HepG2 (cell line): ENCODE results near the gene GPLD1. TPM values are rescaled to one million over a fixed set of nuclear protein-coding genes. Genes with fewer than 3 reads are reported as not detected.

Experiments
- ARNTL ChIP-seq: sonication (generic); formaldehyde crosslinking; IDR thresholded peaks from 2 replicates; pipeline ENCODE4 v1.4.0; 2020; ENCODE audit warnings: mild to moderate bottlenecking, missing genetic modification reagents
- BCL3 ChIP-seq: sonication (generic); formaldehyde crosslinking; IDR thresholded peaks from 2 replicates; pipeline ENCODE4 v1.5.1; 2020; ENCODE audit warnings: mild to moderate bottlenecking, missing genetic modification reagents, moderate library complexity
- BORCS8-MEF2B ChIP-seq: sonication (generic); formaldehyde crosslinking; IDR thresholded peaks from 2 replicates; pipeline ENCODE4 v1.8.0; 2022; ENCODE audit warnings: mild to moderate bottlenecking, missing genetic modification reagents
- CERS6 ChIP-seq: sonication (generic); formaldehyde crosslinking; IDR thresholded peaks from 2 replicates; pipeline ENCODE4 v1.5.0; 2020; ENCODE audit warnings: missing genetic modification reagents
- ELF1 ChIP-seq: sonication (generic); formaldehyde crosslinking; IDR thresholded peaks from 2 replicates; pipeline ENCODE4 v1.4.0; 2020; ENCODE audit warnings: missing genetic modification reagents
- GABPA ChIP-seq, 2 experiments: IDR thresholded peaks; 2 replicates each; pipeline ENCODE4 v1.6.1; 2011 to 2016; ENCODE audit warnings: low read depth in 2 of 2, low read length in 1 of 2, missing biosample characterization in 1 of 2, missing genetic modification characterization in 1 of 2
- KLF15 ChIP-seq: sonication (generic); formaldehyde crosslinking; IDR thresholded peaks from 2 replicates; pipeline ENCODE4 v1.8.1; 2023; ENCODE audit warnings: borderline replicate concordance, mild to moderate bottlenecking, inconsistent platforms, missing genetic modification reagents, mixed read lengths
- MEF2D ChIP-seq: sonication (generic); formaldehyde crosslinking; IDR thresholded peaks from 2 replicates; pipeline ENCODE4 v1.5.1; 2020; ENCODE audit warnings: mild to moderate bottlenecking, missing genetic modification reagents
- MXI1 ChIP-seq: IDR thresholded peaks from 3 replicates; pipeline ENCODE4 v1.6.1; 2012; ENCODE audit warnings: low read depth, low read length, inconsistent platforms, borderline replicate concordance
- SMAD9 ChIP-seq: sonication (generic); formaldehyde crosslinking; IDR thresholded peaks from 2 replicates; pipeline ENCODE4 v1.5.1; 2020; ENCODE audit warnings: mild to moderate bottlenecking, missing genetic modification reagents
- TAF15 ChIP-seq: fragments of 200-400 bp; formaldehyde crosslinking; IDR thresholded peaks from one replicate; pipeline ENCODE4 v1.6.1; 2018; ENCODE audit warnings: mild to moderate bottlenecking, low read depth, low read length; ENCODE audit not compliant: poor library complexity, severe bottlenecking
- TCF7L2 ChIP-seq: IDR thresholded peaks from 2 replicates; pipeline ENCODE4 v1.6.1; 2011; ENCODE audit warnings: mild to moderate bottlenecking, low read depth, low read length, moderate library complexity
- TEF ChIP-seq: sonication (generic); formaldehyde crosslinking; IDR thresholded peaks from 2 replicates; pipeline ENCODE4 v1.5.0; 2020; ENCODE audit warnings: missing genetic modification reagents
- ZBTB3 ChIP-seq: sonication (generic); formaldehyde crosslinking; IDR thresholded peaks from 2 replicates; pipeline ENCODE4 v1.4.0; 2020; ENCODE audit warnings: low read depth, mild to moderate bottlenecking, moderate library complexity, missing genetic modification reagents, borderline replicate concordance
- ZBTB38 ChIP-seq: sonication (generic); formaldehyde crosslinking; IDR thresholded peaks from 2 replicates; pipeline ENCODE4 v1.5.1; 2020; ENCODE audit warnings: mild to moderate bottlenecking, missing genetic modification reagents
- ZBTB42 ChIP-seq: sonication (generic); formaldehyde crosslinking; IDR thresholded peaks from 2 replicates; pipeline ENCODE4 v1.5.0; 2020; ENCODE audit warnings: mild to moderate bottlenecking, missing genetic modification reagents
- ZFP41 ChIP-seq: sonication (generic); formaldehyde crosslinking; IDR thresholded peaks from 2 replicates; pipeline ENCODE4 v1.4.0; 2020; ENCODE audit warnings: mild to moderate bottlenecking, missing genetic modification reagents, borderline replicate concordance
- ZNF121 ChIP-seq: sonication (generic); formaldehyde crosslinking; IDR thresholded peaks from 2 replicates; pipeline ENCODE4 v1.5.0; 2020; ENCODE audit warnings: mild to moderate bottlenecking, missing genetic modification reagents
- ZNF224 ChIP-seq: sonication (generic); formaldehyde crosslinking; IDR thresholded peaks from 2 replicates; pipeline ENCODE4 v1.5.0; 2020; ENCODE audit warnings: mild to moderate bottlenecking, missing genetic modification reagents
- ZNF383 ChIP-seq: sonication (generic); formaldehyde crosslinking; IDR thresholded peaks from 2 replicates; pipeline ENCODE4 v1.4.0; 2020; ENCODE audit warnings: missing genetic modification reagents, mild to moderate bottlenecking, borderline replicate concordance
- ZNF558 ChIP-seq: sonication (generic); formaldehyde crosslinking; IDR thresholded peaks from 2 replicates; pipeline ENCODE4 v1.9.0; 2022; ENCODE audit warnings: mild to moderate bottlenecking, missing genetic modification reagents, borderline replicate concordance
- ZNF570 ChIP-seq: sonication (generic); formaldehyde crosslinking; IDR thresholded peaks from 2 replicates; pipeline ENCODE4 v1.4.0; 2020; ENCODE audit warnings: mild to moderate bottlenecking, missing genetic modification reagents, borderline replicate concordance
- ZNF850 ChIP-seq: sonication (generic); formaldehyde crosslinking; conservative IDR thresholded peaks from 2 replicates; pipeline ENCODE4 v1.9.0; 2021; ENCODE audit warnings: mild to moderate bottlenecking, missing genetic modification reagents
- ZSCAN12 ChIP-seq: sonication (generic); formaldehyde crosslinking; IDR thresholded peaks from 2 replicates; pipeline ENCODE4 v1.9.0; 2021; ENCODE audit warnings: mild to moderate bottlenecking, missing genetic modification reagents
- polyA plus RNA-seq, 8 experiments: library from polyadenylated mRNA; depleted of rRNA in 3 of 8; stranded (reverse) in 7 of 8; unstranded in 1 of 8; fragments of >200 nt; fragmentation: Illumina TruSeq in 4 of 8; extraction: Trizol in 4 of 8; gene quantifications; 2 replicates each; pipeline versions ENCODE4 v1.2.1 to v1.2.3, GENCODE V29; 2011 to 2016; ENCODE audit warnings: low read depth in 4 of 8, missing spikeins in 1 of 8, mixed read lengths in 1 of 8; ENCODE audit not compliant: insufficient read depth in 1 of 8
- total RNA-seq, 5 experiments: library from RNA; depleted of rRNA; stranded (reverse); fragments of >200 nt; fragmentation: Illumina TruSeq; extraction: Trizol; gene quantifications; 2 replicates each; pipeline ENCODE4 v1.2.3, GENCODE V29; 2016; ENCODE audit warnings: low read depth in 1 of 5
- TF ChIP-seq, protein P1 (sequence below): sonication (generic); formaldehyde crosslinking; IDR thresholded peaks from 2 replicates; pipeline ENCODE4 v1.5.0; 2020; ENCODE audit warnings: missing genetic modification reagents
- TF ChIP-seq, protein P2 (sequence below): sonication (generic); formaldehyde crosslinking; IDR thresholded peaks from 2 replicates; pipeline ENCODE4 v1.8.0; 2022; ENCODE audit warnings: mild to moderate bottlenecking, missing genetic modification reagents, borderline replicate concordance

GPLD1 gene
- total and polyA plus RNA-seq, 2 of the 13 experiments (the other 11 are each of a cell fraction or from before 2014, with no cell fraction given), result 6.2 to 7.6 TPM

- no peak for TF ChIP-seq TAF15
- no peak for TF ChIP-seq ZNF850 (CRISPR knock-in tag)
- TF ChIP-seq BORCS8-MEF2B (CRISPR knock-in tag), result no peak
- TF ChIP-seq ZNF383 (CRISPR knock-in tag), result 0 out of 2 replicates have a peak, but pooled peaks have one; percentile 1
- TF ChIP-seq, protein P1, sequence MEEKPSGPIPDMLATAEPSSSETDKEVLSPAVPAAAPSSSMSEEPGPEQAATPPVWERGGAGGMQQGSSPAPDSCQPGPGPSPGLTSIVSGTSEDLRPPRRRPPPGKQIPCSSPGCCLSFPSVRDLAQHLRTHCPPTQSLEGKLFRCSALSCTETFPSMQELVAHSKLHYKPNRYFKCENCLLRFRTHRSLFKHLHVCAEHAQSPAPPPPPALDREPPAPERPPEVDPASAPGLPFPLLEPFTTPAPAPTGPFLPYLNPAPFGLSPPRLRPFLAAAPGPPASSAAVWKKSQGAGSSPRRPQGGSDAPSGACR, result peak; percentile 30; the same call in 1 of the 2 replicates
- TF ChIP-seq ZNF121, result peak; percentile 98
- no peak for TF ChIP-seq ZBTB38 (CRISPR knock-in tag)
- TF ChIP-seq ARNTL, result peak; percentile 24; the same call in 1 of the 2 replicates
- TF ChIP-seq ZNF224 (CRISPR knock-in tag), result no peak
- TF ChIP-seq SMAD9 (CRISPR knock-in tag), result 0 out of 2 replicates have a peak, but pooled peaks have one; percentile 7
- no peak for TF ChIP-seq ZFP41
- 0 out of 2 replicates have a peak, but pooled peaks have one; percentile 4 for TF ChIP-seq ZNF558 (CRISPR knock-in tag)
- no peak for TF ChIP-seq ZSCAN12 (CRISPR knock-in tag)
- 0 out of 2 replicates have a peak, but pooled peaks have one; percentile 9 for TF ChIP-seq ZBTB42 (CRISPR knock-in tag)
- TF ChIP-seq, protein P2, sequence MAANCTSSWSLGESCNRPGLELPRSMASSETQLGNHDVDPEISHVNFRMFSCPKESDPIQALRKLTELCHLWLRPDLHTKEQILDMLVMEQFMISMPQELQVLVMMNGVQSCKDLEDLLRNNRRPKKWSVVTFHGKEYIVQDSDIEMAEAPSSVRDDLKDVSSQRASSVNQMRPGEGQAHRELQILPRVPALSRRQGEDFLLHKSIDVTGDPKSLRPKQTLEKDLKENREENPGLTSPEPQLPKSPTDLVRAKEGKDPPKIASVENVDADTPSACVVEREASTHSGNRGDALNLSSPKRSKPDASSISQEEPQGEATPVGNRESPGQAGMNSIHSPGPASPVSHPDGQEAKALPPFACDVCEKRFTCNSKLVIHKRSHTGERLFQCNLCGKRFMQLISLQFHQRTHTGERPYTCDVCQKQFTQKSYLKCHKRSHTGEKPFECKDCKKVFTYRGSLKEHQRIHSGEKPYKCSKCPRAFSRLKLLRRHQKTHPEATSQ, result no peak; the same call in 1 of the 2 replicates
- TF ChIP-seq TCF7L2, result no peak
- no peak for TF ChIP-seq MEF2D (CRISPR knock-in tag)
- 0 out of 2 replicates have a peak, but pooled peaks have one; percentile 13 for TF ChIP-seq TEF
- no peak for TF ChIP-seq ELF1 (CRISPR knock-in tag)
- TF ChIP-seq GABPA (IDR thresholded peaks at IDR 0.05; ENCODE audit: low read depth, low read length), result no peak
- TF ChIP-seq GABPA (CRISPR knock-in tag; IDR thresholded peaks at IDR 0.05; ENCODE audit: low read depth), result no peak
- TF ChIP-seq MXI1, result no peak
- TF ChIP-seq KLF15 (CRISPR knock-in tag), result no peak
- TF ChIP-seq ZNF570 (CRISPR knock-in tag), result 0 out of 2 replicates have a peak, but pooled peaks have one; percentile 1
- no peak for TF ChIP-seq BCL3 (CRISPR knock-in tag)
- TF ChIP-seq CERS6 (CRISPR knock-in tag), result no peak
- TF ChIP-seq ZBTB3 (CRISPR knock-in tag), result 0 out of 2 replicates have a peak, but pooled peaks have one; percentile 5
Observed at GRCh38 chr6:24403501-24403824, 85.9 kb downstream of the GPLD1 start (continued).
